ENCODE results near the gene GP1BA.

GRCh38 chr17:4956493-4957061, 24.5 kb downstream of the GP1BA start:
- TF ChIP-seq, protein P1, sequence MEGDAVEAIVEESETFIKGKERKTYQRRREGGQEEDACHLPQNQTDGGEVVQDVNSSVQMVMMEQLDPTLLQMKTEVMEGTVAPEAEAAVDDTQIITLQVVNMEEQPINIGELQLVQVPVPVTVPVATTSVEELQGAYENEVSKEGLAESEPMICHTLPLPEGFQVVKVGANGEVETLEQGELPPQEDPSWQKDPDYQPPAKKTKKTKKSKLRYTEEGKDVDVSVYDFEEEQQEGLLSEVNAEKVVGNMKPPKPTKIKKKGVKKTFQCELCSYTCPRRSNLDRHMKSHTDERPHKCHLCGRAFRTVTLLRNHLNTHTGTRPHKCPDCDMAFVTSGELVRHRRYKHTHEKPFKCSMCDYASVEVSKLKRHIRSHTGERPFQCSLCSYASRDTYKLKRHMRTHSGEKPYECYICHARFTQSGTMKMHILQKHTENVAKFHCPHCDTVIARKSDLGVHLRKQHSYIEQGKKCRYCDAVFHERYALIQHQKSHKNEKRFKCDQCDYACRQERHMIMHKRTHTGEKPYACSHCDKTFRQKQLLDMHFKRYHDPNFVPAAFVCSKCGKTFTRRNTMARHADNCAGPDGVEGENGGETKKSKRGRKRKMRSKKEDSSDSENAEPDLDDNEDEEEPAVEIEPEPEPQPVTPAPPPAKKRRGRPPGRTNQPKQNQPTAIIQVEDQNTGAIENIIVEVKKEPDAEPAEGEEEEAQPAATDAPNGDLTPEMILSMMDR (IDR thresholded peaks at IDR 0.05; ENCODE audit: poor library complexity): no peak
- TF ChIP-seq EZH2 (IDR thresholded peaks at IDR 0.05; ENCODE audit: borderline replicate concordance): no peak

Measured in hepatocyte (in vitro differentiated cells).